Esophagus muscularis mucosa (tissue), 4 donors: ENCODE results near the gene LEUTX. TPM values are rescaled to one million over a fixed set of nuclear protein-coding genes. Genes with fewer than 3 reads are reported as not detected.

ENCODE experiments used
- DNase-seq: peaks from one replicate; pipeline ENCODE4 v3.0.0-alpha.2; 2017; ENCODE audit errors: extremely low spot score
- H3K27ac ChIP-seq, 4 donors: fragments of 200-600 bp; sonication (generic); replicated peaks in 1 of 4; 1 replicate in 3 of 4; 2 replicates in 1 of 4; pipeline ENCODE4 v1.5.1; 2016 to 2019; ENCODE audit warnings: mild to moderate bottlenecking in 1 of 4
- H3K27me3 ChIP-seq, 4 donors: fragments of 200-600 bp; sonication (generic); one replicate each; pipeline versions ENCODE4 v1.5.1 to v1.6.0; 2016 to 2019
- H3K36me3 ChIP-seq, 4 donors: fragments of 200-600 bp; sonication (generic); one replicate each; pipeline ENCODE4 v1.5.1; 2016 to 2019
- H3K4me1 ChIP-seq, 4 donors: fragments of 200-600 bp; sonication (generic); one replicate each; pipeline ENCODE4 v1.5.1; 2016 to 2019
- H3K4me3 ChIP-seq, 4 donors: fragments of 200-600 bp; sonication (generic); 1 replicate in 2 of 4; 2 replicates in 2 of 4; pipeline ENCODE4 v1.5.1; 2016 to 2019; ENCODE audit warnings: mild to moderate bottlenecking in 4 of 4, moderate library complexity in 1 of 4
- H3K9me3 ChIP-seq, 4 donors: fragments of 200-600 bp; sonication (generic); 1 replicate in 3 of 4; 2 replicates in 1 of 4; pipeline ENCODE4 v1.5.1; 2016 to 2019
- EP300 ChIP-seq: sonication (generic); formaldehyde crosslinking; IDR thresholded peaks from one replicate; pipeline ENCODE4 v1.6.1; 2017; ENCODE audit warnings: antibody characterized with exemption
- POLR2A ChIP-seq: fragments of 450-650 bp; IDR thresholded peaks from one replicate; pipeline ENCODE4 v1.6.1; 2017; ENCODE audit warnings: antibody characterized with exemption, moderate library complexity, mild to moderate bottlenecking, low read depth
- POLR2AphosphoS5 ChIP-seq, 2 donors: sonication (generic); formaldehyde crosslinking; IDR thresholded peaks; one replicate each; pipeline ENCODE4 v1.6.1; 2017; ENCODE audit warnings: antibody characterized with exemption in 2 of 2
- WGBS: methylation state at CpG from one replicate; pipeline ENCODE4 v1.1.5; 2018; 5-methylcytosine and 5-hydroxymethylcytosine counted together
- intact Hi-C: fragments of 100-400 bp; cut with DNase I; formaldehyde crosslinking; loops from one replicate; pipeline ENCODE4 v1.15.1; 2023
- total RNA-seq, 4 donors: library from RNA; depleted of rRNA; stranded (reverse); fragments of >200 nt; gene quantifications; one replicate each; pipeline versions ENCODE4 v1.1.0 to v1.2.1, GENCODE V29; 2016
- TF ChIP-seq, protein P1 (sequence below), 3 experiments: fragments of 200-600 bp in 2 of 3; fragments of 450-650 bp in 1 of 3; sonication (generic) in 2 of 3; IDR thresholded peaks; one replicate each; pipeline ENCODE4 v1.5.1; 2017 to 2019; ENCODE audit warnings: antibody characterized with exemption in 3 of 3, mild to moderate bottlenecking in 2 of 3, moderate library complexity in 1 of 3

LEUTX gene
- total RNA-seq, 4 donors from 2014 or later, result not detected

DNA sequence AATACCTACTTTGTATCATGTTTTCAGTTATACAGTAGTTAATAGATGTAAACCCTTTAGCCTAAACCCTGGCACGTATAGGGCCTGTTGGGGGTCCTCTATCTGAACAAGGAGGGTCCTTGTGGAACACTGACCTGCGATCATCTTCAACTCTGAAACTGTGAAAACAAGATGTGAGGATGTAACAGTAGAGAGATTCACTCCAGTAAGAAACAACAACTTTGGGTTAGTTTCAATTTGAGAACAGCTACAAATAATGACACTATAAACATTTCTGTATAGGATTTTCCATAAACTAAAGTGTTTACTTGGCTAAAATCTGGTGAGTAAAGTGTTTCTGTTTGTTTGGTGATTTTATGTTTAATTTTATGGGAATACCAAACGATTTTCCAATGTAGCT is 43.0 kb upstream of the LEUTX start:
- no peak overlapping the region for H3K4me3 ChIP-seq
- no peak for DNase-seq
- peaks cover 0 to 8% (median 0%) of the 10 kb centered on the region in 4 donors for H3K27me3 ChIP-seq
- WGBS, result 58% methylated on average over 3 of the region's 3 CpGs
- no peaks in the 10 kb centered on the region for H3K36me3 ChIP-seq
- TF ChIP-seq, protein P1, sequence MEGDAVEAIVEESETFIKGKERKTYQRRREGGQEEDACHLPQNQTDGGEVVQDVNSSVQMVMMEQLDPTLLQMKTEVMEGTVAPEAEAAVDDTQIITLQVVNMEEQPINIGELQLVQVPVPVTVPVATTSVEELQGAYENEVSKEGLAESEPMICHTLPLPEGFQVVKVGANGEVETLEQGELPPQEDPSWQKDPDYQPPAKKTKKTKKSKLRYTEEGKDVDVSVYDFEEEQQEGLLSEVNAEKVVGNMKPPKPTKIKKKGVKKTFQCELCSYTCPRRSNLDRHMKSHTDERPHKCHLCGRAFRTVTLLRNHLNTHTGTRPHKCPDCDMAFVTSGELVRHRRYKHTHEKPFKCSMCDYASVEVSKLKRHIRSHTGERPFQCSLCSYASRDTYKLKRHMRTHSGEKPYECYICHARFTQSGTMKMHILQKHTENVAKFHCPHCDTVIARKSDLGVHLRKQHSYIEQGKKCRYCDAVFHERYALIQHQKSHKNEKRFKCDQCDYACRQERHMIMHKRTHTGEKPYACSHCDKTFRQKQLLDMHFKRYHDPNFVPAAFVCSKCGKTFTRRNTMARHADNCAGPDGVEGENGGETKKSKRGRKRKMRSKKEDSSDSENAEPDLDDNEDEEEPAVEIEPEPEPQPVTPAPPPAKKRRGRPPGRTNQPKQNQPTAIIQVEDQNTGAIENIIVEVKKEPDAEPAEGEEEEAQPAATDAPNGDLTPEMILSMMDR (IDR thresholded peaks at IDR 0.05), result no peak
- TF ChIP-seq POLR2A, result no peak
- no peak for TF ChIP-seq POLR2AphosphoS5 (IDR thresholded peaks at IDR 0.05)
- no peak for TF ChIP-seq EP300
- H3K27ac ChIP-seq, result no peak overlapping the region
- intact Hi-C loops, result no loop called here
- no peaks in the 10 kb centered on the region for H3K4me1 ChIP-seq
- H3K9me3 ChIP-seq, result no peaks in the 10 kb centered on the region

DNA sequence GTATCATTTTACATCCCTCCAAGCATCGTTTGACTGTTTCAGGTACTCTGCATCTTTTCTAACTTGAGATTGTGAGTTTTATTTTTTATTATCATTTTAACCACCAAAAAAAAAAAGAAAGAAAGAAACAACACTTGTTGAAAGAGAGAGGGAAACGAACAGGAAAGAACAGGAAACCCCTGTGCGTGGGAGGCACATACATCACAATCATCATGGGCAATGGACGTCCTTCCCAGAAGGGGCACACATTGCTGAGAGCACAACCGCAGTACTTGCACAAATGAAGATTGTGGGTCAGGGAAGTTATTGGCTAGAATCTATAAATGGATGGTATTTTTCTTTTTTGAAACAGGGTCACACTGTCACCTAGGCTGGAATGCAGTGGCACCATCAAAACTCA is 42.6 kb upstream of the LEUTX start:
- H3K4me3 ChIP-seq, result no peak overlapping the region
- intact Hi-C loops, result no loop called here

GRCh38 chr19:39737351-39737750 is 41.3 kb upstream of the LEUTX start:
- no peaks in the 10 kb centered on the region for H3K4me1 ChIP-seq
- intact Hi-C loops, result no loop called here
- H3K36me3 ChIP-seq, result no peaks in the 10 kb centered on the region
- H3K4me3 ChIP-seq, result no peak overlapping the region
- H3K27me3 ChIP-seq, result peaks cover 0 to 9% (median 0%) of the 10 kb centered on the region in 4 donors
- 83% methylated on average over 3 of the region's 3 CpGs for WGBS
- H3K9me3 ChIP-seq, result no peaks in the 10 kb centered on the region
- no peak for DNase-seq
- TF ChIP-seq EP300, result no peak
- TF ChIP-seq POLR2A, result no peak
- no peak for TF ChIP-seq POLR2AphosphoS5 (IDR thresholded peaks at IDR 0.05)
- no peak overlapping the region for H3K27ac ChIP-seq

More for the DNA sequence above, 42.6 kb upstream of the LEUTX start:
- Histone ChIP-seq H3K9me3 (no peaks in the 10 kb centered on the region), H3K27ac (no peak overlapping the region), H3K4me1 (no peaks in the 10 kb centered on the region), H3K27me3 (peaks cover 0 to 8% (median 0%) of the 10 kb centered on the region in 4 donors), H3K36me3 (no peaks in the 10 kb centered on the region)
- DNase-seq, result no peak
- WGBS, result 58% methylated on average over 5 of the region's 5 CpGs
- no peak for TF ChIP-seq POLR2A
- no peak for TF ChIP-seq EP300
- TF ChIP-seq POLR2AphosphoS5 (IDR thresholded peaks at IDR 0.05), result no peak
- TF ChIP-seq, protein P1 (IDR thresholded peaks at IDR 0.05), result no peak

DNA sequence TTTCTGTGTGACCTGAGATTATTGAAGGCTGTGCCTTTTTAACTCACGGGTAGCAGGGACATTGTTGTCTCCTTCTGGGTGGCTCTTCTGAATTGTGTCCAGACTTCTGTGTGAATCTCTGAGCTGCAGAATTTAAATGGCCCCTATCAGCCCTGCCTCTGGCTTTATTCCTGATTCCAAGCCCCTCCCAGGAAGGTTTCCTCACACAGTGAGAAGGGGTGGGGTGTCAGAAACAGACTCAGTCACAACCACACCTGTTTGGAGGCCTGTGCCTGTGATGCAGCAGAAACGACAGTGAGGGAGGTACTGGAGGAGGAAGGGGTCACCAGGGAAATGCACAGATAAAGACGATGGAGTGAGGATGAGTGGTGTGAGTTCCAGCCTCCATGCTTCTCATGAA is 40.8 kb upstream of the LEUTX start, which contains the start of gene CLC:
TSS of gene CLC (minus strand) at position 139 of the 400 bp plus-strand sequence. CDS start at position 62, 77 bp downstream.
- no peaks in the 10 kb centered on the region for H3K4me1 ChIP-seq
- no peaks in the 10 kb centered on the region for H3K36me3 ChIP-seq
- H3K27ac ChIP-seq, result no peak within 1 kb of the TSS
- no peaks in the 10 kb centered on the region for H3K9me3 ChIP-seq
- DNase-seq, result no peak
- TF ChIP-seq, protein P1 (IDR thresholded peaks at IDR 0.05), result no peak
- TF ChIP-seq POLR2A (no peak), EP300 (no peak), POLR2AphosphoS5 (IDR thresholded peaks at IDR 0.05) (no peak)
- WGBS, result 33% methylated on average over 3 of the region's 3 CpGs
- no peak within 1 kb of the TSS for H3K4me3 ChIP-seq
- intact Hi-C loops, result no loop called here
- peaks cover 0 to 14% (median 0%) of the 10 kb centered on the region in 4 donors for H3K27me3 ChIP-seq

DNA sequence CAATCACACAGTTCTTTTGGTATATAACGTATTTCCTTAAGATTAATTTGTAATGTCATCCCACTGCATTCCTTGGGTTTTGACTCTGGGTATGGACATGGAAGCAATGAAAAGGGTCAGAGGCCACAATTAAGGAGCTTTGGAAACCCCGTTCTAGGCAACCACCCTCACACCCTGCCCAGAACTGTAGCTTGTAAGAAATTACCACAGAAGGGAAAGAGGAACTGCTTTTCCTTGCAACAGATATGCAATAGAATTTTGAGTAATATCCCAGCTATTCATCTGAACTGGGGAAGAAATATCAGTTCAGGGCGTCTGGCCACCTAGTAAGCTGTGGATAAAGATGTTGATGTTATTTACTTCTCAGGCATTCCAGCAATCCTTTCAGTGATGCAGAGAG is 39.8 kb upstream of the LEUTX start:
- intact Hi-C loops, result no loop called here
- Histone ChIP-seq H3K27me3 (peaks cover 0 to 15% (median 0%) of the 10 kb centered on the region in 4 donors), H3K4me3 (no peak overlapping the region), H3K9me3 (no peaks in the 10 kb centered on the region), H3K36me3 (no peaks in the 10 kb centered on the region), H3K4me1 (no peaks in the 10 kb centered on the region), H3K27ac (no peak overlapping the region)
- TF ChIP-seq, protein P1 (IDR thresholded peaks at IDR 0.05), result no peak
- TF ChIP-seq POLR2A, result no peak
- no peak for TF ChIP-seq EP300
- no peak for TF ChIP-seq POLR2AphosphoS5 (IDR thresholded peaks at IDR 0.05)
- DNase-seq, result no peak
- 37% methylated on average over 3 of the region's 3 CpGs for WGBS
